Measurements from ENCODE around the gene ARL4D. TPM values are rescaled to one million over a fixed set of nuclear protein-coding genes. Genes with fewer than 3 reads are reported as not detected.
A peak's percentile ranks its signal among the peaks of the same experiment; 100 is the strongest.
"Not testable (repeated sequence)": the region's sequence is repeated elsewhere in the genome, so short reads cannot be mapped to it uniquely, and the experiment has no call there.

ARL4D gene
- total RNA-seq, 1 donor from 2014 or later, result 19.7 TPM

DNA sequence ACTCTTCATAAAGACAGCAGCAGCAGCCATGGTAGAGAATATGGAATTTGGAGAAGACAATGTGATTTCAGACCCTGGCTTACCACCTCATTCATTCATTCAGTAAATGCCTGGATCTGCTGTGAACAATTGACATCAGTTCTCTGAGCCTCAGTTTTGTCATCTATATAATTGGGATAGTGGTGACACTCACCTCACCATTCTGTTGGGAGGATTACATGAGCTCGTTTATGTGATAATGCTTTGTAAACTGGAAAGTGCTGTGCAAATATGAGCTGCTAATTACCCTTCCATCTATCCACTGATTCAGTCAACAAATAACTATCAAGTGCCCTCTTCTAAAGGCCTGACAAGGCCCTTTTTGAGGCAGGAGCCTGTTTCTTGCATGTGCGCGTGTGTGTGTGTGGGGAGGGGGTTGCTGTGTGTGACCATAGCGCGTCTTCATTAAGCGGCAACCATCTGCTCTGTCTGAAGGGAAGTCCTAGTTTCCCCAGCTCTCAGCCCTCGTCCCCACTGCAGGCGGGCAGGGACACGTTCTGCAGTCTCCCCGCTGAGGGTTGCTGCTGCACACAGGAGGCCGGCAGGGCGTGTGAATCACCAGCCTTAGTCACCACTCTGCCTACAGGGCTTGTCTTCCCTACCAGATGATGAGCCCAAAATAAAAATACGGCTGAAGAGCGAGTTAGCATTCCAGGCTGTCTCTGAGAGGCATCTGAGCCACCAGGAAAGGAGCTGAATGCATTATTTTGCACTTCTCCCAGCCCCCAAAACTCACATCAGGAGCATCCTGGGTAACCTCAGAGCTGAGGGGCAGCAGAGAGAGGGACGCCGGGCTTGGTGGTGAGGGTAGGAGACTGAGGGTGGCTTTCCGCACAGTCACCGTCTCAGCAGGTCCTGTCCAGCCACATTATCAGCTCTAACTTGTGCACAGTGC, 19.9 kb downstream of the ARL4D start:
- TF ChIP-seq EZH2 (IDR thresholded peaks at IDR 0.05; ENCODE audit: insufficient read depth, low read length), result no peak
- TF ChIP-seq, protein P1, sequence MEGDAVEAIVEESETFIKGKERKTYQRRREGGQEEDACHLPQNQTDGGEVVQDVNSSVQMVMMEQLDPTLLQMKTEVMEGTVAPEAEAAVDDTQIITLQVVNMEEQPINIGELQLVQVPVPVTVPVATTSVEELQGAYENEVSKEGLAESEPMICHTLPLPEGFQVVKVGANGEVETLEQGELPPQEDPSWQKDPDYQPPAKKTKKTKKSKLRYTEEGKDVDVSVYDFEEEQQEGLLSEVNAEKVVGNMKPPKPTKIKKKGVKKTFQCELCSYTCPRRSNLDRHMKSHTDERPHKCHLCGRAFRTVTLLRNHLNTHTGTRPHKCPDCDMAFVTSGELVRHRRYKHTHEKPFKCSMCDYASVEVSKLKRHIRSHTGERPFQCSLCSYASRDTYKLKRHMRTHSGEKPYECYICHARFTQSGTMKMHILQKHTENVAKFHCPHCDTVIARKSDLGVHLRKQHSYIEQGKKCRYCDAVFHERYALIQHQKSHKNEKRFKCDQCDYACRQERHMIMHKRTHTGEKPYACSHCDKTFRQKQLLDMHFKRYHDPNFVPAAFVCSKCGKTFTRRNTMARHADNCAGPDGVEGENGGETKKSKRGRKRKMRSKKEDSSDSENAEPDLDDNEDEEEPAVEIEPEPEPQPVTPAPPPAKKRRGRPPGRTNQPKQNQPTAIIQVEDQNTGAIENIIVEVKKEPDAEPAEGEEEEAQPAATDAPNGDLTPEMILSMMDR (IDR thresholded peaks at IDR 0.05; ENCODE audit: insufficient read depth, low read depth, low read length), result no peak
- Mint-ChIP-seq H3K4me3 (ENCODE audit: unreplicated experiment) (peak overlapping the region; percentile 60), H3K36me3 (ENCODE audit: low read depth, unreplicated experiment) (no peaks in the 10 kb centered on the region), H3K27ac (ENCODE audit: unreplicated experiment) (peak overlapping the region; percentile 89), H3K9me3 (ENCODE audit: unreplicated experiment) (no peaks in the 10 kb centered on the region), H3K27me3 (ENCODE audit: low read depth, unreplicated experiment) (peaks cover 3% of the 10 kb centered on the region), H3K4me1 (ENCODE audit: low read depth, unreplicated experiment) (peaks cover 32% of the 10 kb centered on the region)
- Histone ChIP-seq H3K4me1 (ENCODE audit: insufficient read depth, low read length) (peaks cover 27% of the 10 kb centered on the region), H3K9ac (ENCODE audit: low read length) (peak overlapping the region; percentile 64), H4K20me1 (ENCODE audit: insufficient read depth, low read length) (no peaks in the 10 kb centered on the region), H3K4me2 (ENCODE audit: low read length) (peak overlapping the region; percentile 85), H3K9me3 (ENCODE audit: insufficient read depth, low read depth, low read length) (no peaks in the 10 kb centered on the region), H3K36me3 (ENCODE audit: insufficient read depth, low read length) (no peaks in the 10 kb centered on the region), H3K27me3 (ENCODE audit: insufficient read depth, low read length) (peaks cover 1% of the 10 kb centered on the region), H2AFZ (ENCODE audit: low read depth, low read length) (peak overlapping the region; percentile 69), H3K4me3 (ENCODE audit: insufficient read depth, low read depth, low read length) (peak overlapping the region; percentile 43), H3K27ac (ENCODE audit: low read depth, low read length) (peak overlapping the region; percentile 84), H3K79me2 (ENCODE audit: insufficient read depth, low read length) (no peaks in the 10 kb centered on the region)
- FAIRE-seq (peak; percentile 60), DNase-seq (ENCODE audit: low read depth) (peak; percentile 90)

DNA sequence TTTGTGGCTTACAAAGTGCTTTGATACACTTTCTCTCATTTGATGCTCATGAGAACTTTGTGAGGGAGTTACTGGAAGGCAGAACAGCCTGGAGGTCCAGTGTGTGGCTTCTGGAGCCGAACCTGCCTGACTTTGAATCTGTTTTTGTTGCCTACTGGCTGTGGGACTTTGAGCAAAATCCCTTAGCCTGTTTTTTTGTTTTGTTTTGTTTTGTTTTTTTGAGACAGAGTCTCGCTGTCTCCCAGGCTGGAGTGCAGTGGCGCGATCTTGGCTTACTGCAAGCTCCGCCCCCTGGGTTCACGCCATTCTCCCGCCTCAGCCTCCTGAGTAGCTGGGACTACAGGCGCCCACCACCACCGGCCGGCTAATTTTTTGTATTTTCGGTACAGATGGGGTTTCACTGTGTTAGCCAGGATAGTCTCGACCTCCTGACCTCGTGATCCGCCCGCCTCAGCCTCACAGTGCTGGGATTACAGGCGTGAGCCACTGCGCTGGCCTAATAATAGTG, 20.6 kb downstream of the ARL4D start:
- H3K9me3 ChIP-seq (ENCODE audit: insufficient read depth, low read depth, low read length); H3K36me3 ChIP-seq (ENCODE audit: insufficient read depth, low read length); H3K27me3 ChIP-seq (ENCODE audit: insufficient read depth, low read length); DNase-seq (ENCODE audit: low read depth); H3K36me3 Mint-ChIP-seq (ENCODE audit: low read depth, unreplicated experiment); H3K4me3 Mint-ChIP-seq (ENCODE audit: unreplicated experiment); H4K20me1 ChIP-seq (ENCODE audit: insufficient read depth, low read length); H3K9me3 Mint-ChIP-seq (ENCODE audit: unreplicated experiment); H3K79me2 ChIP-seq (ENCODE audit: insufficient read depth, low read length); H3K27me3 Mint-ChIP-seq (ENCODE audit: low read depth, unreplicated experiment); FAIRE-seq: not testable (repeated sequence)
- H3K9ac ChIP-seq (ENCODE audit: low read length), result peak overlapping the region; percentile 64
- peak overlapping the region; percentile 43 for H3K4me3 ChIP-seq (ENCODE audit: insufficient read depth, low read depth, low read length)
- H3K4me1 ChIP-seq (ENCODE audit: insufficient read depth, low read length), result peaks cover 27% of the 10 kb centered on the region
- peak overlapping the region; percentile 85 for H3K4me2 ChIP-seq (ENCODE audit: low read length)
- peak overlapping the region; percentile 84 for H3K27ac ChIP-seq (ENCODE audit: low read depth, low read length)
- peak overlapping the region; percentile 69 for H2AFZ ChIP-seq (ENCODE audit: low read depth, low read length)
- H3K27ac Mint-ChIP-seq (ENCODE audit: unreplicated experiment), result peak overlapping the region; percentile 89
- H3K4me1 Mint-ChIP-seq (ENCODE audit: low read depth, unreplicated experiment), result peaks cover 32% of the 10 kb centered on the region

DNA sequence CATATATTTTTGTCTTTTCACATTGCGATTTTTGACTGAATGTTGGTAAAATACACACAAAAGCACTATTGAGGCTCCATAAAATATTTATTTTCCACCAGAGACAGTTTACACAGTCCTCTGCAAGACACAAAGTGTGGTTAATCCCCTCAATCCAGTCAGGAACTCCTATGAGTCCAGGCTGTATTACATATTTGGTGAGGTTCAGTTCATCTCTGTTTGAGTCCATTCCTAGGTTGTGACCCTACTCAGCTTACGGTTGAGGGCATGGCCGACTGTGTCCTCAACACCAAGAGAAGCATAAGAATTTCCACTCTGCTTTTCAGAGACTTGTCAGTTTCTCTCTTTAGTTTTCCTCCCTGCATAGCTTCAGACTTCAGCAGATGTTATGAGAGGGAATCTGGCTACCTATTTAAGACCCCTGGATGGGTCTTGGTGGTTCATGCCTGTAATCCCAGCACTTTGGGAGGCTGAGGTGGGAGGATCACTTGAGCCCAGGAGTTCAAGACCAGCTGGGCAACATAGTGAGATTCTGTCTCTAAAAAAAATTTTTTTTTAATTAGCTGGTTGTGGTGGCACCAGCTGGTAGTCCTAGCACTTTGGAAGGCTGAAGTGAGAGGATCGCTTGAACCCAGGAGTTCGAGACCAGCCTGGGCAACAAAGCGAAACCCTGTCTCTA, 25.1 kb downstream of the ARL4D start:
- H3K4me3 Mint-ChIP-seq (ENCODE audit: unreplicated experiment), result no peak overlapping the region
- no peaks in the 10 kb centered on the region for H3K79me2 ChIP-seq (ENCODE audit: insufficient read depth, low read length)
- H3K4me3 ChIP-seq (ENCODE audit: insufficient read depth, low read depth, low read length), result no peak overlapping the region
- no peaks in the 10 kb centered on the region for H3K36me3 Mint-ChIP-seq (ENCODE audit: low read depth, unreplicated experiment)
- FAIRE-seq (no peak), DNase-seq (ENCODE audit: low read depth) (no peak)
- no peaks in the 10 kb centered on the region for H3K36me3 ChIP-seq (ENCODE audit: insufficient read depth, low read length)
- TF ChIP-seq, protein P1 (IDR thresholded peaks at IDR 0.05; ENCODE audit: insufficient read depth, low read depth, low read length), result no peak
- no peak for TF ChIP-seq EZH2 (IDR thresholded peaks at IDR 0.05; ENCODE audit: insufficient read depth, low read length)
- H3K4me1 Mint-ChIP-seq (ENCODE audit: low read depth, unreplicated experiment), result peaks cover 4% of the 10 kb centered on the region
- H3K4me1 ChIP-seq (ENCODE audit: insufficient read depth, low read length), result peaks cover 7% of the 10 kb centered on the region
- no peaks in the 10 kb centered on the region for H4K20me1 ChIP-seq (ENCODE audit: insufficient read depth, low read length)
- no peak overlapping the region for H3K27ac Mint-ChIP-seq (ENCODE audit: unreplicated experiment)
- no peak overlapping the region for H3K4me2 ChIP-seq (ENCODE audit: low read length)
- H3K27me3 ChIP-seq (ENCODE audit: insufficient read depth, low read length), result peaks cover 7% of the 10 kb centered on the region
- H3K27me3 Mint-ChIP-seq (ENCODE audit: low read depth, unreplicated experiment), result peaks cover 6% of the 10 kb centered on the region
- no peaks in the 10 kb centered on the region for H3K9me3 ChIP-seq (ENCODE audit: insufficient read depth, low read depth, low read length)
- no peak overlapping the region for H3K9ac ChIP-seq (ENCODE audit: low read length)
- no peaks in the 10 kb centered on the region for H3K9me3 Mint-ChIP-seq (ENCODE audit: unreplicated experiment)
- no peak overlapping the region for H2AFZ ChIP-seq (ENCODE audit: low read depth, low read length)
- no peak overlapping the region for H3K27ac ChIP-seq (ENCODE audit: low read depth, low read length)
